Endodermal cell (in vitro differentiated cells): Measurements from ENCODE around the gene VIPR1. TPM values are rescaled to one million over a fixed set of nuclear protein-coding genes. Genes with fewer than 3 reads are reported as not detected.
A peak's percentile ranks its signal among the peaks of the same experiment; 100 is the strongest.

Experiments
- DNase-seq: peaks from one replicate; pipeline ENCODE4 v3.0.0-alpha.2; 2017
- H3K27ac ChIP-seq: 2 replicates; pipeline ENCODE4 v1.5.1; 2013; ENCODE audit warnings: mild to moderate bottlenecking, low read depth, low read length, moderate library complexity
- H3K27me3 ChIP-seq: 2 replicates; pipeline ENCODE4 v1.6.1; 2013; ENCODE audit warnings: mild to moderate bottlenecking, low read length, moderate library complexity; ENCODE audit not compliant: insufficient read depth, control insufficient read depth, poor library complexity, severe bottlenecking
- H3K36me3 ChIP-seq: 2 replicates; pipeline ENCODE4 v1.7.0; 2013; ENCODE audit warnings: mild to moderate bottlenecking, low read length, moderate library complexity; ENCODE audit not compliant: control insufficient read depth, insufficient read depth
- H3K4me1 ChIP-seq: one replicate; pipeline ENCODE4 v1.7.0; 2013; ENCODE audit warnings: low read length; ENCODE audit not compliant: control insufficient read depth, insufficient read depth
- H3K4me3 ChIP-seq: 2 replicates; pipeline ENCODE4 v1.5.1; 2013; ENCODE audit warnings: mild to moderate bottlenecking, low read length, moderate library complexity
- H3K9ac ChIP-seq: 2 replicates; pipeline ENCODE4 v1.6.1; 2013; ENCODE audit warnings: mild to moderate bottlenecking, low read length, moderate library complexity; ENCODE audit not compliant: poor library complexity, severe bottlenecking; ENCODE audit errors: extremely low read depth
- H3K9me3 ChIP-seq: 2 replicates; pipeline ENCODE4 v1.6.1; 2013; ENCODE audit warnings: mild to moderate bottlenecking, low read length, moderate library complexity; ENCODE audit not compliant: control insufficient read depth
- H3K27ac Mint-ChIP-seq: 2 replicates; pipeline ENCODE4 v1.8.0; 2020; ENCODE audit warnings: mixed read lengths
- H3K27me3 Mint-ChIP-seq: 2 replicates; pipeline ENCODE4 v1.8.0; 2021; ENCODE audit warnings: mild to moderate bottlenecking, mixed read lengths; ENCODE audit not compliant: insufficient read depth
- H3K36me3 Mint-ChIP-seq: 2 replicates; pipeline ENCODE4 v1.8.0; 2020; ENCODE audit warnings: low read depth, mixed read lengths
- H3K4me1 Mint-ChIP-seq: 2 replicates; pipeline ENCODE4 v1.8.0; 2020; ENCODE audit warnings: mixed read lengths
- H3K4me3 Mint-ChIP-seq: 2 replicates; pipeline ENCODE4 v1.8.0; 2020; ENCODE audit warnings: mild to moderate bottlenecking, moderate library complexity, mixed read lengths
- H3K9me3 Mint-ChIP-seq: 2 replicates; pipeline ENCODE4 v1.8.0; 2020; ENCODE audit warnings: mild to moderate bottlenecking, mixed read lengths
- CTCF ChIP-seq: fragments of 200-600 bp; sonication (generic); conservative IDR thresholded peaks from 2 replicates; pipeline ENCODE4 v1.5.0; 2021; ENCODE audit warnings: antibody characterized with exemption, mild to moderate bottlenecking
- WGBS, 2 experiments: methylation state at CpG; one replicate each; pipeline versions ENCODE4 v1.1.5 to v1.1.7; 2013; ENCODE audit warnings: missing lambda C conversion rate in 2 of 2, mixed read lengths in 1 of 2; ENCODE audit not compliant: insufficient coverage in 1 of 2, insufficient read length in 1 of 2; 5-methylcytosine and 5-hydroxymethylcytosine counted together
- total RNA-seq, 2 donors: library from RNA; stranded (reverse); fragmentation: NEBNext Ultra II Directional in 1 of 2; extraction: Animal tissue kit (Norgen Biotek cat#: 25700) in 1 of 2; gene quantifications; 2 replicates in 1 of 2; 3 replicates in 1 of 2; pipeline ENCODE4 v1.2.1, GENCODE V29; 2021

VIPR1 gene
- total RNA-seq, 2 donors from 2014 or later = 12.9 to 14.7 TPM

- H3K4me3 ChIP-seq = no peak overlapping the region
- H3K4me1 ChIP-seq = peaks cover 3% of the 10 kb centered on the region
- Mint-ChIP-seq H3K27me3 (peaks cover 21% of the 10 kb centered on the region), H3K4me3 (no peak overlapping the region), H3K36me3 (no peaks in the 10 kb centered on the region), H3K27ac (no peak overlapping the region), H3K4me1 (peaks cover 31% of the 10 kb centered on the region), H3K9me3 (no peaks in the 10 kb centered on the region)
- TF ChIP-seq CTCF = no peak
- peak; percentile 36 for DNase-seq
- H3K27me3 ChIP-seq = peaks cover 24% of the 10 kb centered on the region
- no peak overlapping the region for H3K9ac ChIP-seq
- 90 to 92% methylated on average over 2 to 4 of the region's 4 CpGs for WGBS, 2 experiments
- no peaks in the 10 kb centered on the region for H3K9me3 ChIP-seq
- H3K36me3 ChIP-seq = no peaks in the 10 kb centered on the region
- H3K27ac ChIP-seq = no peak overlapping the region
Measured at GRCh38 chr3:42505849-42506410, 3.5 kb downstream of the VIPR1 start.

- no peaks in the 10 kb centered on the region for H3K36me3 Mint-ChIP-seq
- H3K9me3 Mint-ChIP-seq = no peaks in the 10 kb centered on the region
- Histone ChIP-seq H3K9me3 (no peaks in the 10 kb centered on the region), H3K27me3 (peaks cover 11% of the 10 kb centered on the region), H3K4me3 (no peak overlapping the region), H3K36me3 (no peaks in the 10 kb centered on the region), H3K4me1 (peaks cover 3% of the 10 kb centered on the region), H3K27ac (no peak overlapping the region), H3K9ac (no peak overlapping the region)
- H3K4me3 Mint-ChIP-seq = no peak overlapping the region
- peaks cover 26% of the 10 kb centered on the region for H3K4me1 Mint-ChIP-seq
- DNase-seq = peak; percentile 81
- TF ChIP-seq CTCF = peak; percentile 33
- no peak overlapping the region for H3K27ac Mint-ChIP-seq
- H3K27me3 Mint-ChIP-seq = peaks cover 14% of the 10 kb centered on the region
- 59 to 61% methylated on average over 2 to 7 of the region's 7 CpGs for WGBS, 2 experiments
Measured at GRCh38 chr3:42507252-42507651, 4.8 kb downstream of the VIPR1 start.

- Histone ChIP-seq H3K4me1 (peaks cover 3% of the 10 kb centered on the region), H3K9me3 (no peaks in the 10 kb centered on the region), H3K27me3 (peaks cover 10% of the 10 kb centered on the region), H3K36me3 (no peaks in the 10 kb centered on the region), H3K27ac (no peak overlapping the region), H3K4me3 (no peak overlapping the region), H3K9ac (no peak overlapping the region)
- H3K36me3 Mint-ChIP-seq = no peaks in the 10 kb centered on the region
- H3K9me3 Mint-ChIP-seq = no peaks in the 10 kb centered on the region
- peak; percentile 30 for DNase-seq
- no peak for TF ChIP-seq CTCF
- H3K27me3 Mint-ChIP-seq = peaks cover 13% of the 10 kb centered on the region
- H3K4me3 Mint-ChIP-seq = no peak overlapping the region
- 92 to 95% methylated on average over 2 to 6 of the region's 6 CpGs for WGBS, 2 experiments
- H3K27ac Mint-ChIP-seq = no peak overlapping the region
- H3K4me1 Mint-ChIP-seq = peaks cover 25% of the 10 kb centered on the region
Measured at GRCh38 chr3:42507761-42508335, 5.4 kb downstream of the VIPR1 start.
